CD4-positive, CD25-positive, alpha-beta regulatory T cell (primary cell): ENCODE data around the gene SRRD. TPM values are rescaled to one million over a fixed set of nuclear protein-coding genes. Genes with fewer than 3 reads are reported as not detected.

Experiments used
- ATAC-seq, 2 donors: fragments of 150-1000 bp; cut with Tn5 transposase; one replicate each; pipeline ENCODE4 v1.10.0; 2021; ENCODE audit warnings: low read depth in 2 of 2, moderate number of reproducible peaks in 2 of 2, moderate library complexity in 1 of 2
- DNase-seq, 3 donors: peaks; one replicate each; pipeline versions ENCODE4 v3.0.0 to v3.0.0-alpha.2; 2012 to 2022; ENCODE audit warnings: mixed read lengths in 1 of 3
- H3K27ac ChIP-seq: one replicate; pipeline ENCODE4 v1.7.0; 2013; ENCODE audit warnings: mild to moderate bottlenecking, low read length; ENCODE audit not compliant: insufficient read depth, poor library complexity, severe bottlenecking
- H3K27me3 ChIP-seq: one replicate; pipeline ENCODE4 v1.7.0; 2013; ENCODE audit warnings: low read length; ENCODE audit not compliant: control insufficient read depth, insufficient read depth
- H3K36me3 ChIP-seq: one replicate; pipeline ENCODE4 v1.7.0; 2013; ENCODE audit warnings: mild to moderate bottlenecking, low read length, moderate library complexity; ENCODE audit not compliant: control insufficient read depth, insufficient read depth
- H3K4me1 ChIP-seq: 2 replicates; pipeline ENCODE4 v1.7.0; 2013; ENCODE audit warnings: mild to moderate bottlenecking, low read length; ENCODE audit not compliant: insufficient read depth, control insufficient read depth, poor library complexity, severe bottlenecking
- H3K4me3 ChIP-seq: one replicate; pipeline ENCODE4 v1.7.0; 2013; ENCODE audit warnings: low read depth, mild to moderate bottlenecking, low read length, moderate library complexity
- H3K9me3 ChIP-seq, 2 experiments: 1 replicate in 1 of 2; 2 replicates in 1 of 2; pipeline ENCODE4 v1.7.0; 2013; ENCODE audit warnings: low read length in 2 of 2, mild to moderate bottlenecking in 1 of 2, moderate library complexity in 1 of 2; ENCODE audit not compliant: control insufficient read depth in 2 of 2
- H3K27ac Mint-ChIP-seq, 3 donors: one replicate each; pipeline ENCODE4 v1.8.0; 2020 to 2022; ENCODE audit warnings: mild to moderate bottlenecking in 3 of 3, mixed read lengths in 3 of 3, moderate library complexity in 2 of 3
- H3K27me3 Mint-ChIP-seq: one replicate; pipeline ENCODE4 v1.8.0; 2022; ENCODE audit warnings: mild to moderate bottlenecking, mixed read lengths
- H3K36me3 Mint-ChIP-seq: one replicate; pipeline ENCODE4 v1.8.0; 2020; ENCODE audit warnings: mixed read lengths
- H3K4me1 Mint-ChIP-seq, 4 donors: one replicate each; pipeline ENCODE4 v1.8.0; 2020 to 2022; ENCODE audit warnings: mixed read lengths in 4 of 4, mild to moderate bottlenecking in 1 of 4
- H3K4me3 Mint-ChIP-seq, 4 donors: one replicate each; pipeline ENCODE4 v1.8.0; 2020 to 2022; ENCODE audit warnings: mild to moderate bottlenecking in 4 of 4, mixed read lengths in 4 of 4, moderate library complexity in 3 of 4
- H3K9me3 Mint-ChIP-seq, 7 donors: one replicate each; pipeline ENCODE4 v1.8.0; 2020 to 2022; ENCODE audit warnings: mixed read lengths in 7 of 7, mild to moderate bottlenecking in 3 of 7, moderate library complexity in 2 of 7
- polyA plus RNA-seq, 4 donors: library from polyadenylated mRNA; unstranded; fragments of 300-500 nt; fragmentation: Illumina TruSeq; gene quantifications; one replicate each; pipeline ENCODE4 v1.2.3, GENCODE V29; 2021
- total RNA-seq: library from RNA; stranded (reverse); gene quantifications from one replicate; pipeline ENCODE4 v1.2.3, GENCODE V29; 2022

The SRRD gene
- total and polyA plus RNA-seq, 5 donors from 2014 or later, result 25.5 to 34.7 (median 27.3) TPM

DNA sequence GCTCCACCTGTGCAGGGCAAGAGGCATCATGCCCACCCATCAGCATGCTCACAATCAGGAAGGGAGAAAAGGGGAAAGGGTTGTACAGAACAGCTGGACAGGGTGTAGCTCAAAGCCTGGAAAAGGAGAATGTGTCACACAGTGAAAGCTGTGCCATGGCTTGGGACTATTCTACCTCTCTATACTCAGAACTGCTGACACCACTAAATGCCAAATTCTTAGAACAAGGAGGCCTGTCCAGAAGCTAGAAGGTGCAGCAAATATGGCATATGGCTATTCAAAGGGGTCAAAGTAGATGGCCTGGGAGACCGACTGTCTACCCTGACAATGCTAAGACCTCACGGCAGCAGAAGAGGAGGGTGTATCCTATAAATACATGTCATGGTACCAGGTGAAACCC, 12.9 kb upstream of the SRRD start:
- peaks cover 86% of the 10 kb centered on the region for H3K36me3 ChIP-seq
- no peaks in the 10 kb centered on the region for H3K9me3 Mint-ChIP-seq
- H3K4me3 ChIP-seq, result no peak overlapping the region

DNA sequence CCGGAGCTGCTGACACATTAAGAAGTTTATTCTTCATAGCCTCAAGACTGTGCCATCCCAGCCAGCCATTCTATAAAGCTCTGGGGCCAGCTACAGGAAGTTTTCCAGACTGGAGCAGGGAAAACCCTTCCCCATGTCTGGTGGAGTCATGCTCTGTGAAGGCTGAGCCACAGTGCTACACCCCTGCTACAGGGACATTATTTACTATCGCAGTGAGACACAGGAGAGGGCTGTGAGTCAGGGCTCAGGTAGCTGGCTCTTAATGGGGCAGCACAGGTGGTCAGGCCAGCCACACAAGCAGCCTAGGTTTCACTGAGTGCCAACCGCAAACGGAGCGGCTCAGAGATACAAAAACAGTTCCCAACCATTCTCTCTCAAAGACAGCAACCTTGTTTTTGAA, 12.2 kb upstream of the SRRD start:
- peaks cover 56% of the 10 kb centered on the region for H3K36me3 Mint-ChIP-seq
- H3K4me1 Mint-ChIP-seq, result peaks cover 0 to 6% (median 3%) of the 10 kb centered on the region in 4 donors
- Histone ChIP-seq H3K36me3 (peaks cover 87% of the 10 kb centered on the region), H3K9me3 (no peaks in the 10 kb centered on the region), H3K4me1 (no peaks in the 10 kb centered on the region), H3K27me3 (no peaks in the 10 kb centered on the region), H3K4me3 (no peak overlapping the region), H3K27ac (no peak overlapping the region)
- DNase-seq (no peak), ATAC-seq (no peak)
- no peak overlapping the region for H3K4me3 Mint-ChIP-seq
- H3K27me3 Mint-ChIP-seq, result no peaks in the 10 kb centered on the region
- H3K9me3 Mint-ChIP-seq, result no peaks in the 10 kb centered on the region
- H3K27ac Mint-ChIP-seq, result no peak overlapping the region

More for the DNA sequence above, 12.9 kb upstream of the SRRD start:
- DNase-seq, result no peak
- Mint-ChIP-seq H3K4me3 (no peak overlapping the region), H3K36me3 (peaks cover 59% of the 10 kb centered on the region), H3K4me1 (peaks cover 0 to 4% (median 1%) of the 10 kb centered on the region in 4 donors), H3K27ac (no peak overlapping the region), H3K27me3 (no peaks in the 10 kb centered on the region)
- Histone ChIP-seq H3K27ac (no peak overlapping the region), H3K4me1 (no peaks in the 10 kb centered on the region), H3K9me3 (no peaks in the 10 kb centered on the region), H3K27me3 (no peaks in the 10 kb centered on the region)
- ATAC-seq, result no peak

DNA sequence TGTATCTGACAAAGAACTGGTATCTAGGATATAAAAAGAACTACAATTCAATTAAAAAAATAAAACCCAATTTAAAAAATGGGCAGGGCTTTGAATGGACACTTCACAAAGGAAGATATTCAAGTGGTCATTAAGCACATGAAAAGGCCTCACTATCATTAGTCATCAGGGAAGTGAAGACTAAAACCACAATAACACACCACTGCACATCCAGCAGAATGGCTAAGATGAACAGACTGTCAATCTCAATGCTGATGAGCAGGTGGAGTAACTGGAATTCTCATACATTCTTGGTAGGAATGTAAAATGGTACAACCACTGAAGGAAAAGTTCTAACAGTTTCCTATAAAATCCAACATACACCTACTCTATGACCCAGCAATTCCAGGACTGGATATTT, 9.0 kb upstream of the SRRD start:
- Mint-ChIP-seq H3K9me3 (no peaks in the 10 kb centered on the region), H3K4me1 (peaks cover 17 to 25% (median 24%) of the 10 kb centered on the region in 4 donors), H3K36me3 (peaks cover 47% of the 10 kb centered on the region), H3K27ac (no peak overlapping the region), H3K4me3 (no peak overlapping the region), H3K27me3 (no peaks in the 10 kb centered on the region)
- Histone ChIP-seq H3K36me3 (peaks cover 74% of the 10 kb centered on the region), H3K9me3 (no peaks in the 10 kb centered on the region), H3K27me3 (no peaks in the 10 kb centered on the region), H3K27ac (no peak overlapping the region), H3K4me3 (no peak overlapping the region), H3K4me1 (peaks cover 9% of the 10 kb centered on the region)
- DNase-seq, result no peak
- no peak for ATAC-seq

DNA sequence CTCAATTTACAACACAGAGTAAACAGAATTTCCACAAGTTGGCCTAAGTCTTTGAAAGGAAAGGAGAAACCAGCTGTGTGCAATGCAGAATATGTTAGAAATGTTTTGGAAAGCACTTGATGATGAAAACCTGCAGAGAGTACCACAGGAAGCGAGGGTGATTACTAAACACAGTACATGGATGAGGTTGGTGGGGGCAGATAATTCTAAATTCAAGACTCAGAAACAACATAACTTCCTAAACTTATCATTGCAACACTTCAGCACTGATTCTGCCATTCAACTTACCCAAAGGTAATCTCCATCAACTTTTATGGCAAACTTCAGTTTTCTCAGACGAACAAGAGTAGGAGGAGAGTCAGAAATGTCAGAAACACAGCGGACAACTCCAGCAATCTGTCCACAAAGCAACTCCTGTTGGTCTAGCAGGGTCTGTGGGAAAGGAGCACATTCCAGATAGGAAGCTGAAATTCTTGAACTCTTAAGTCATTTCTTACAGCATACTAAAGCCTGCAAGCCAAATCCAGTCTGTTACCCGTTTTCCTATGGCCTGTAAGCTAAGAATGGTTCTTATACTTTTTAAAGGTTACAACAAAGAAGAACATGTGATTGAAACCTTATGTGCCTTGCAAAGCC, 6.9 kb upstream of the SRRD start:
- Histone ChIP-seq H3K36me3 (peaks cover 53% of the 10 kb centered on the region), H3K27me3 (no peaks in the 10 kb centered on the region), H3K27ac (no peak overlapping the region), H3K9me3 (no peaks in the 10 kb centered on the region), H3K4me1 (peaks cover 22% of the 10 kb centered on the region), H3K4me3 (no peak overlapping the region)
- DNase-seq, result no peak
- ATAC-seq, result no peak
- Mint-ChIP-seq H3K36me3 (peaks cover 43% of the 10 kb centered on the region), H3K27ac (no peak overlapping the region), H3K4me1 (peaks cover 24 to 46% (median 37%) of the 10 kb centered on the region in 4 donors), H3K27me3 (no peaks in the 10 kb centered on the region), H3K4me3 (peak overlapping the region in 2 of 4 donors; percentile 38 to 82), H3K9me3 (peaks cover 0 to 2% (median 0%) of the 10 kb centered on the region in 7 donors)

DNA sequence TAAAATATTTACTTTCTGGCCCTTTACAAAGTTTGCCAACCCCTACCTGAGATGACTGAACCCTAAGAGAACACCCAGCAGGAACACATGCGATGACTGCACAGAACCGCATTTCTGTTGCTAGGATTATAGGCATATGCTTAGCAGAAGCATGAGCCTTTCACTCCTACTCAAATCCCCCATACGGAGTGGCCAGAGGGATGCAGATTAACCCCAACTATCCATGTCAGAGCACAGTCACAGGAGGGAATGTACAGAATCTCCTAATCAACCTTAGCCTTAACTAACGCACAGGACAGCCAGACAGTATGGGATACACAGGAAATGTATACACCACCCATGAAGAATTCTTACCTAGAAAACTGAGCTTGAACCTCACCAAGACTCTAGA, 6.3 kb upstream of the SRRD start:
- Histone ChIP-seq H3K4me3 (no peak overlapping the region), H3K27ac (no peak overlapping the region), H3K9me3 (no peaks in the 10 kb centered on the region), H3K36me3 (peaks cover 48% of the 10 kb centered on the region), H3K4me1 (peaks cover 22% of the 10 kb centered on the region), H3K27me3 (no peaks in the 10 kb centered on the region)
- Mint-ChIP-seq H3K27me3 (no peaks in the 10 kb centered on the region), H3K36me3 (peaks cover 42% of the 10 kb centered on the region), H3K4me1 (peaks cover 29 to 51% (median 40%) of the 10 kb centered on the region in 4 donors), H3K4me3 (peak overlapping the region in 1 of 4 donors; percentile 82), H3K9me3 (peaks cover 0 to 2% (median 0%) of the 10 kb centered on the region in 7 donors), H3K27ac (peak overlapping the region in 1 of 3 donors; percentile 53)
- no peak for DNase-seq
- no peak for ATAC-seq

DNA sequence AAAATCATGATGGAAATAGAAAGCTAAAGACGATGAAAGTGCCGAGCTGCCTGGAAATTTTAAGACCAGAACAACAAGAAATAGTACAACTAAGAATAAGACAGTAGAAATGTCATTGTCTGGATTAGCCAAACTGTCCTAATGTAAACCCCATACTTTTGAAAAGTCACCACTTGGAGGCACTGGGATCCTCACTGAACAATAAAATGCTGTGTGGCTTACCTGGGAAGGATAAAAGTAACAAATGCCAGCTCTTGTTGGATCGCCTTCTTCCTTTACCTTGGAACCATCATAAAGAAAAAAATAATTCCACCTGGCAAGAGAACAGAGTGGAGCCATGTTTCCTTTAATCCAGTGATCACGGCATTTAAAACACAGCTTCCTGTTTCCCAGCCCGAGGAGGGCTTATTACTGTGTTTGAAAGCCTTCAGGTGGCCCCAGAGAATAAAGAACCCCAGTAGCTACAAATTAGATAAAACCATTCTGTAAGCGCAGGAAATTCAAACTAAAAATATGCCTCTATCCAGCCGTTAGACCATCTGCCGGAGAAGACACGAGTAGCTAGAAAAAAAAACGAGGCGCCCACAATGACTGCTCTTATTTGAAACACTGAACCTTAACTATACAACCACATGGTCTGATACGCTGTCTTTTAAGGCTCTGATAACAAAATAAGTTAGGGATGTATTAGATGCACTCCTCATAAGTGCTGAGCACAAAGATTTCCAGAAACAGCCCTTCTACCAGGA, 4.5 kb upstream of the SRRD start:
- Histone ChIP-seq H3K27me3 (no peaks in the 10 kb centered on the region), H3K36me3 (peaks cover 30% of the 10 kb centered on the region), H3K4me1 (peaks cover 34% of the 10 kb centered on the region), H3K27ac (peak overlapping the region; percentile 26), H3K9me3 (no peaks in the 10 kb centered on the region), H3K4me3 (peak overlapping the region; percentile 67)
- H3K9me3 Mint-ChIP-seq, result peaks cover 0 to 2% (median 0%) of the 10 kb centered on the region in 7 donors
- no peak for ATAC-seq
- peaks cover 32% of the 10 kb centered on the region for H3K36me3 Mint-ChIP-seq
- peak in 1 of 3 donors; percentile 40 for DNase-seq
- peak overlapping the region; percentile 70 to 90 (median 82) for H3K4me3 Mint-ChIP-seq
- peak overlapping the region; percentile 32 to 67 (median 51) for H3K27ac Mint-ChIP-seq
- H3K4me1 Mint-ChIP-seq, result peaks cover 38 to 63% (median 51%) of the 10 kb centered on the region in 4 donors
- no peaks in the 10 kb centered on the region for H3K27me3 Mint-ChIP-seq

DNA sequence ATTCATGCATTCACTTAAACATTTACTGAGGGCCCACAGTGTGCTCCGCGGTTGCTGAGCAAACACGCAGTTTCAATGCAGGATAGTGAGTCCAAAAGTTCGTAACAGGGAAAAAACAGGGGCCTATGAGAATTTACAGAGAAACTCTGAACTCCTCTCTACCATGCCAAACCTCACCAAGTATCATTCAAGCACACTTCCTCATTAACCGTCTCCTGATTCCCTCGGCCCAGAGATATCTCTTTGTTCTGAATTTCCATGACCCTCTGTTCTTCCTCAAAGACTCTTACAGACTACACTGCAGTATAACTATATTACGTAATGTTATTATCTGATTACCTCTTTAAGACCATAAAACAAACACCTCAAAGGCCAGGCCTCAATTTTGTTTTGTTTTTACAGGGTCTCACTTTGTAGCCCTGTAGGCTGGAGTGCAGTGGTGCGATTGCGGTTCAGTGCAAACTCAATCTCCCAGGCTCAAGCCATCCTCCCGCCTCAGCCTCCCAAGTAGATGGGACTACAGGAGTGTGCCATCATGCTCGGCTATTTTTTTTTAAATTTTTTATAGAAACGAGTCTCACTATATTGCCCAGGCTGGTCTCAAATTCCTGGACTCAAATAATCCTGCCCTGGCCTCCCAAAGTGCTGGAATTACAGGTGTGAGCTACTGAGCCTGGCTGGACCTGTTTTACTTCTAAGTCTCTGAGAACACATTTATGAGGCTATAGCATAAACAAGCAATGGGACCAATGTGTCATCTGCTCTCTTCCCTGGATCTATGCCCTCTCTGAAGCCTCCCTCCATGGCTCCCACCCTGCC, 3.7 kb upstream of the SRRD start:
- Histone ChIP-seq H3K36me3 (peaks cover 25% of the 10 kb centered on the region), H3K4me3 (peak overlapping the region; percentile 67), H3K27me3 (no peaks in the 10 kb centered on the region), H3K27ac (no peak overlapping the region), H3K4me1 (peaks cover 42% of the 10 kb centered on the region), H3K9me3 (no peaks in the 10 kb centered on the region)
- Mint-ChIP-seq H3K27ac (peak overlapping the region; percentile 32 to 51 (median 50)), H3K9me3 (peaks cover 0 to 2% (median 0%) of the 10 kb centered on the region in 7 donors), H3K4me3 (peak overlapping the region; percentile 70 to 96 (median 90)), H3K4me1 (peaks cover 42 to 69% (median 54%) of the 10 kb centered on the region in 4 donors), H3K36me3 (peaks cover 25% of the 10 kb centered on the region), H3K27me3 (no peaks in the 10 kb centered on the region)
- ATAC-seq, result no peak
- DNase-seq, result peak in 1 of 3 donors; percentile 16
